Cortex of kidney (tissue), 1 donor: ENCODE data around the gene SEMA4B.
"Not testable (repeated sequence)": the region's sequence is repeated elsewhere in the genome, so short reads cannot be mapped to it uniquely, and the experiment has no call there.

Experiments
- DNase-seq: peaks from one replicate; lab custom pipeline; 2025; lab: John Stamatoyannopoulos, UW

The SEMA4B gene

GRCh38 chr15:90184119-90184785 lies 16.9 kb upstream of the SEMA4B start:
- DNase-seq: no peak

GRCh38 chr15:90184786-90185704 lies 16.1 kb upstream of the SEMA4B start:
- DNase-seq: peak; percentile 73

- DNase-seq: no peak
Observed at GRCh38 chr15:90187257-90187868, 13.8 kb upstream of the SEMA4B start.

GRCh38 chr15:90188065-90188464 lies 13.1 kb upstream of the SEMA4B start:
- DNase-seq: not testable (repeated sequence)

- DNase-seq: no peak
Observed at GRCh38 chr15:90188914-90189748, 12.0 kb upstream of the SEMA4B start.

GRCh38 chr15:90189781-90190467 lies 11.2 kb upstream of the SEMA4B start:
- DNase-seq: no peak

GRCh38 chr15:90190606-90191343 lies 10.4 kb upstream of the SEMA4B start:
- DNase-seq: no peak

- no peak for DNase-seq
Observed at GRCh38 chr15:90191344-90191687, 9.8 kb upstream of the SEMA4B start.

- DNase-seq: peak; percentile 23
Observed at GRCh38 chr15:90191794-90192509, 9.2 kb upstream of the SEMA4B start.

- DNase-seq: no peak
Observed at GRCh38 chr15:90192961-90193786, 8.0 kb upstream of the SEMA4B start.

- no peak for DNase-seq
Observed at GRCh38 chr15:90194655-90195054, 6.5 kb upstream of the SEMA4B start.

GRCh38 chr15:90200534-90201129 lies 498 bp upstream of the SEMA4B start:
- DNase-seq: no peak

GRCh38 chr15:90201944-90202375 lies 830 bp downstream of the SEMA4B start:
- no peak for DNase-seq

GRCh38 chr15:90202929-90203328 lies 1.8 kb downstream of the SEMA4B start:
- no peak for DNase-seq

GRCh38 chr15:90203473-90203872 lies 2.3 kb downstream of the SEMA4B start:
- no peak for DNase-seq

- DNase-seq: no peak
Observed at GRCh38 chr15:90203922-90204321, 2.8 kb downstream of the SEMA4B start.

- no peak for DNase-seq
Observed at GRCh38 chr15:90205050-90205848, 4.1 kb downstream of the SEMA4B start.

GRCh38 chr15:90205886-90206285 lies 4.8 kb downstream of the SEMA4B start:
- DNase-seq: no peak
